Measurements from ENCODE around the gene EHD3.

Gene EHD3

GRCh38 chr2:31263636-31264190 lies 29.8 kb downstream of the EHD3 start:
- no peaks in the 10 kb centered on the region for H3K9me3 ChIP-seq (replicated peaks; ENCODE audit: low read length)
- no peaks in the 10 kb centered on the region for H3K36me3 ChIP-seq (ENCODE audit: insufficient read depth, low read length)
- no peak overlapping the region for H3K4me2 ChIP-seq (ENCODE audit: low read length)
- H3K27me3 ChIP-seq (ENCODE audit: control insufficient read depth, insufficient read depth, low read length): no peaks in the 10 kb centered on the region
- H3K4me3 ChIP-seq (ENCODE audit: low read length): no peak overlapping the region
- H3K9ac ChIP-seq (ENCODE audit: low read depth, low read length): no peak overlapping the region
- peaks cover under 1% of the 10 kb centered on the region for H3K4me1 ChIP-seq (ENCODE audit: control insufficient read depth, insufficient read depth, low read length)

- Histone ChIP-seq H3K9ac (ENCODE audit: low read depth, low read length) (no peak overlapping the region), H3K4me2 (ENCODE audit: low read length) (no peak overlapping the region), H3K4me3 (ENCODE audit: low read length) (no peak overlapping the region), H3K36me3 (ENCODE audit: insufficient read depth, low read length) (no peaks in the 10 kb centered on the region), H3K27me3 (ENCODE audit: control insufficient read depth, insufficient read depth, low read length) (no peaks in the 10 kb centered on the region), H3K4me1 (ENCODE audit: control insufficient read depth, insufficient read depth, low read length) (peaks cover 6% of the 10 kb centered on the region), H3K9me3 (replicated peaks; ENCODE audit: low read length) (no peaks in the 10 kb centered on the region)
Measured at GRCh38 chr2:31265234-31265633, 31.3 kb downstream of the EHD3 start.

- Histone ChIP-seq H3K9me3 (replicated peaks; ENCODE audit: low read length) (no peaks in the 10 kb centered on the region), H3K4me1 (ENCODE audit: control insufficient read depth, insufficient read depth, low read length) (peaks cover 6% of the 10 kb centered on the region), H3K4me3 (ENCODE audit: low read length) (no peak overlapping the region), H3K36me3 (ENCODE audit: insufficient read depth, low read length) (no peaks in the 10 kb centered on the region), H3K4me2 (ENCODE audit: low read length) (no peak overlapping the region), H3K9ac (ENCODE audit: low read depth, low read length) (no peak overlapping the region), H3K27me3 (ENCODE audit: control insufficient read depth, insufficient read depth, low read length) (no peaks in the 10 kb centered on the region)
Measured at GRCh38 chr2:31266804-31267203, 32.9 kb downstream of the EHD3 start.

- H3K4me3 ChIP-seq (ENCODE audit: low read length): no peak overlapping the region
- peaks cover 6% of the 10 kb centered on the region for H3K4me1 ChIP-seq (ENCODE audit: control insufficient read depth, insufficient read depth, low read length)
- H3K9me3 ChIP-seq (replicated peaks; ENCODE audit: low read length): no peaks in the 10 kb centered on the region
- no peaks in the 10 kb centered on the region for H3K36me3 ChIP-seq (ENCODE audit: insufficient read depth, low read length)
- no peak overlapping the region for H3K9ac ChIP-seq (ENCODE audit: low read depth, low read length)
- no peak overlapping the region for H3K4me2 ChIP-seq (ENCODE audit: low read length)
- peaks cover 3% of the 10 kb centered on the region for H3K27me3 ChIP-seq (ENCODE audit: control insufficient read depth, insufficient read depth, low read length)
Measured at GRCh38 chr2:31267437-31268120, 33.6 kb downstream of the EHD3 start.

- no peak overlapping the region for H3K4me3 ChIP-seq (ENCODE audit: low read length)
- H3K36me3 ChIP-seq (ENCODE audit: insufficient read depth, low read length): no peaks in the 10 kb centered on the region
- peaks cover 6% of the 10 kb centered on the region for H3K4me1 ChIP-seq (ENCODE audit: control insufficient read depth, insufficient read depth, low read length)
- no peaks in the 10 kb centered on the region for H3K9me3 ChIP-seq (replicated peaks; ENCODE audit: low read length)
- peaks cover 9% of the 10 kb centered on the region for H3K27me3 ChIP-seq (ENCODE audit: control insufficient read depth, insufficient read depth, low read length)
- H3K9ac ChIP-seq (ENCODE audit: low read depth, low read length): no peak overlapping the region
- no peak overlapping the region for H3K4me2 ChIP-seq (ENCODE audit: low read length)
Measured at GRCh38 chr2:31268344-31268743, 34.4 kb downstream of the EHD3 start.

GRCh38 chr2:31269087-31269486 lies 35.1 kb downstream of the EHD3 start:
- no peak overlapping the region for H3K4me3 ChIP-seq (ENCODE audit: low read length)
- no peak overlapping the region for H3K4me2 ChIP-seq (ENCODE audit: low read length)
- H3K9me3 ChIP-seq (replicated peaks; ENCODE audit: low read length): no peaks in the 10 kb centered on the region
- H3K4me1 ChIP-seq (ENCODE audit: control insufficient read depth, insufficient read depth, low read length): peaks cover 6% of the 10 kb centered on the region
- no peaks in the 10 kb centered on the region for H3K36me3 ChIP-seq (ENCODE audit: insufficient read depth, low read length)
- peaks cover 16% of the 10 kb centered on the region for H3K27me3 ChIP-seq (ENCODE audit: control insufficient read depth, insufficient read depth, low read length)
- no peak overlapping the region for H3K9ac ChIP-seq (ENCODE audit: low read depth, low read length)

GRCh38 chr2:31270131-31270530 lies 36.2 kb downstream of the EHD3 start:
- Histone ChIP-seq H3K36me3 (ENCODE audit: insufficient read depth, low read length) (no peaks in the 10 kb centered on the region), H3K9ac (ENCODE audit: low read depth, low read length) (no peak overlapping the region), H3K4me3 (ENCODE audit: low read length) (no peak overlapping the region), H3K27me3 (ENCODE audit: control insufficient read depth, insufficient read depth, low read length) (peaks cover 24% of the 10 kb centered on the region), H3K4me2 (ENCODE audit: low read length) (no peak overlapping the region), H3K9me3 (replicated peaks; ENCODE audit: low read length) (no peaks in the 10 kb centered on the region), H3K4me1 (ENCODE audit: control insufficient read depth, insufficient read depth, low read length) (peaks cover 6% of the 10 kb centered on the region)

GRCh38 chr2:31270822-31271231 lies 36.9 kb downstream of the EHD3 start:
- Histone ChIP-seq H3K4me1 (ENCODE audit: control insufficient read depth, insufficient read depth, low read length) (peaks cover 6% of the 10 kb centered on the region), H3K9me3 (replicated peaks; ENCODE audit: low read length) (no peaks in the 10 kb centered on the region), H3K27me3 (ENCODE audit: control insufficient read depth, insufficient read depth, low read length) (peaks cover 31% of the 10 kb centered on the region), H3K9ac (ENCODE audit: low read depth, low read length) (no peak overlapping the region), H3K4me2 (ENCODE audit: low read length) (no peak overlapping the region), H3K36me3 (ENCODE audit: insufficient read depth, low read length) (no peaks in the 10 kb centered on the region), H3K4me3 (ENCODE audit: low read length) (no peak overlapping the region)

GRCh38 chr2:31271851-31272267 lies 37.9 kb downstream of the EHD3 start:
- Histone ChIP-seq H3K36me3 (ENCODE audit: insufficient read depth, low read length) (no peaks in the 10 kb centered on the region), H3K27me3 (ENCODE audit: control insufficient read depth, insufficient read depth, low read length) (peaks cover 39% of the 10 kb centered on the region), H3K9me3 (replicated peaks; ENCODE audit: low read length) (no peaks in the 10 kb centered on the region), H3K4me2 (ENCODE audit: low read length) (no peak overlapping the region), H3K4me1 (ENCODE audit: control insufficient read depth, insufficient read depth, low read length) (peaks cover 6% of the 10 kb centered on the region), H3K4me3 (ENCODE audit: low read length) (no peak overlapping the region), H3K9ac (ENCODE audit: low read depth, low read length) (no peak overlapping the region)

- Histone ChIP-seq H3K9ac (ENCODE audit: low read depth, low read length) (no peak overlapping the region), H3K4me1 (ENCODE audit: control insufficient read depth, insufficient read depth, low read length) (no peaks in the 10 kb centered on the region), H3K4me3 (ENCODE audit: low read length) (no peak overlapping the region), H3K27me3 (ENCODE audit: control insufficient read depth, insufficient read depth, low read length) (peaks cover 43% of the 10 kb centered on the region), H3K36me3 (ENCODE audit: insufficient read depth, low read length) (no peaks in the 10 kb centered on the region), H3K4me2 (ENCODE audit: low read length) (no peak overlapping the region), H3K9me3 (replicated peaks; ENCODE audit: low read length) (no peaks in the 10 kb centered on the region)
Measured at GRCh38 chr2:31274401-31275075, 40.6 kb downstream of the EHD3 start.

- no peak overlapping the region for H3K4me3 ChIP-seq (ENCODE audit: low read length)
- H3K9me3 ChIP-seq (replicated peaks; ENCODE audit: low read length): no peaks in the 10 kb centered on the region
- H3K27me3 ChIP-seq (ENCODE audit: control insufficient read depth, insufficient read depth, low read length): peaks cover 43% of the 10 kb centered on the region
- H3K36me3 ChIP-seq (ENCODE audit: insufficient read depth, low read length): no peaks in the 10 kb centered on the region
- no peak overlapping the region for H3K4me2 ChIP-seq (ENCODE audit: low read length)
- H3K9ac ChIP-seq (ENCODE audit: low read depth, low read length): no peak overlapping the region
- H3K4me1 ChIP-seq (ENCODE audit: control insufficient read depth, insufficient read depth, low read length): no peaks in the 10 kb centered on the region
Measured at GRCh38 chr2:31275976-31276375, 42.0 kb downstream of the EHD3 start.

- Histone ChIP-seq H3K4me2 (ENCODE audit: low read length) (no peak overlapping the region), H3K36me3 (ENCODE audit: insufficient read depth, low read length) (no peaks in the 10 kb centered on the region), H3K4me3 (ENCODE audit: low read length) (no peak overlapping the region), H3K27me3 (ENCODE audit: control insufficient read depth, insufficient read depth, low read length) (peaks cover 40% of the 10 kb centered on the region), H3K9ac (ENCODE audit: low read depth, low read length) (no peak overlapping the region), H3K9me3 (replicated peaks; ENCODE audit: low read length) (no peaks in the 10 kb centered on the region), H3K4me1 (ENCODE audit: control insufficient read depth, insufficient read depth, low read length) (no peaks in the 10 kb centered on the region)
Measured at GRCh38 chr2:31277621-31278020, 43.7 kb downstream of the EHD3 start.
